H1 (cell line): ENCODE measurements around the gene ZBTB9. TPM values are rescaled to one million over a fixed set of nuclear protein-coding genes. Genes with fewer than 3 reads are reported as not detected.

Source experiments
- CBX8 ChIP-seq: fragments of 300-800, 300-1000 bp; sonication (generic); IDR thresholded peaks from 2 replicates; pipeline ENCODE4 v1.7.1; 2016; ENCODE audit warnings: low read depth, low read length, borderline replicate concordance
- CHD7 ChIP-seq: fragments of 300-600 bp; sonication (generic); IDR thresholded peaks from 2 replicates; pipeline ENCODE4 v1.7.1; 2012; ENCODE audit warnings: low read length, moderate library complexity, mild to moderate bottlenecking, inconsistent platforms; ENCODE audit not compliant: insufficient replicate concordance
- JUND ChIP-seq: IDR thresholded peaks from 2 replicates; pipeline ENCODE4 v1.6.1; 2011; ENCODE audit warnings: mild to moderate bottlenecking, improper control_type of control experiment, low read length
- polyA plus RNA-seq, 7 experiments: library from polyadenylated mRNA; depleted of rRNA in 3 of 7; stranded (reverse) in 5 of 7; unstranded in 2 of 7; fragments of >200 nt in 5 of 7; fragments of 200-250 nt in 2 of 7; gene quantifications; 1 replicate in 5 of 7; 2 replicates in 1 of 7; 4 replicates in 1 of 7; pipeline versions ENCODE4 v1.2.1 to v1.2.3, GENCODE V29; 2011 to 2013; ENCODE audit warnings: missing spikeins in 2 of 7, mixed read lengths in 2 of 7
- total RNA-seq: library from RNA; stranded (reverse); fragmentation: NEBNext Ultra II Directional; extraction: Animal tissue kit (Norgen Biotek cat#: 25700); gene quantifications from 2 replicates; pipeline ENCODE4 v1.2.1, GENCODE V29; 2021

ZBTB9 gene
- total and polyA plus RNA-seq, 2 of the 8 experiments (the other 6 are each of a cell fraction or from before 2014, with no cell fraction given) = 16.9 to 20.2 TPM

GRCh38 chr6:33450434-33450833, 3.9 kb upstream of the ZBTB9 start (continued):
- no peak for TF ChIP-seq CHD7
- no peak for TF ChIP-seq JUND
- no peak for TF ChIP-seq CBX8
- TF ChIP-seq, all 59 proteins: peak for 1
